H1 (cell line): Measurements from ENCODE around the gene CCDC159. TPM values are rescaled to one million over a fixed set of nuclear protein-coding genes. Genes with fewer than 3 reads are reported as not detected.

Experiments used
- CTCF ChIA-PET: fragments of 300-600 bp; sonication (Branson Sonifier 250); formaldehyde crosslinking; loops from one replicate; lab custom pipeline; 2021; ENCODE audit not compliant: partially characterized antibody; lab: Charles Lee
- POLR2A ChIA-PET: fragments of 300-600 bp; sonication (Branson Sonifier 250); formaldehyde crosslinking; loops from one replicate; lab custom pipeline; 2021; ENCODE audit warnings: inconsistent platforms; ENCODE audit not compliant: partially characterized antibody; lab: Charles Lee
- DNase-seq, 2 experiments: peaks; one replicate each; pipeline versions ENCODE4 v3.0.0 to v3.0.0-alpha.2; 2010 to 2022; ENCODE audit warnings: low spot score in 2 of 2, low read depth in 1 of 2, mixed read lengths in 1 of 2
- FAIRE-seq: peaks from 2 replicates; lab custom pipeline; 2011; peaks lifted over from hg19 to GRCh38; lab: Jason Lieb, UNC
- H2AFZ ChIP-seq: 2 replicates; pipeline ENCODE4 v1.8.1; 2012; ENCODE audit warnings: low read length, inconsistent platforms
- H2AK5ac ChIP-seq: 2 replicates; pipeline ENCODE4 v1.6.1; 2013; ENCODE audit warnings: low read depth, low read length
- H2BK120ac ChIP-seq: replicated peaks from 2 replicates; pipeline ENCODE3; 2013; ENCODE audit warnings: low read depth, low read length, inconsistent platforms
- H2BK12ac ChIP-seq: 2 replicates; pipeline ENCODE4 v1.6.1; 2013; ENCODE audit warnings: low read depth, low read length
- H2BK15ac ChIP-seq: 2 replicates; pipeline ENCODE4 v1.6.1; 2013; ENCODE audit warnings: low read length
- H2BK20ac ChIP-seq: 2 replicates; pipeline ENCODE4 v1.6.1; 2013; ENCODE audit warnings: low read length
- H2BK5ac ChIP-seq: 2 replicates; pipeline ENCODE4 v1.6.1; 2013; ENCODE audit warnings: low read depth, low read length
- H3K14ac ChIP-seq: 2 replicates; pipeline ENCODE4 v1.6.1; 2013; ENCODE audit warnings: inconsistent platforms; ENCODE audit not compliant: insufficient read length
- H3K18ac ChIP-seq: 2 replicates; pipeline ENCODE4 v1.6.1; 2013; ENCODE audit warnings: low read length; ENCODE audit errors: extremely low read depth
- H3K23ac ChIP-seq: 2 replicates; pipeline ENCODE4 v1.6.1; 2013; ENCODE audit warnings: inconsistent platforms; ENCODE audit not compliant: insufficient read length
- H3K23me2 ChIP-seq: 2 replicates; pipeline ENCODE4 v1.6.1; 2013; ENCODE audit warnings: low read depth, low read length
- H3K27ac ChIP-seq: 2 replicates; pipeline ENCODE4 v1.6.1; 2011; ENCODE audit warnings: low read depth, low read length, inconsistent platforms
- H3K27me3 ChIP-seq, 4 experiments: replicated peaks in 1 of 4; 1 replicate in 1 of 4; 2 replicates in 3 of 4; pipeline versions ENCODE4 v1.6.1 to v1.8.1; 2011 to 2013; ENCODE audit warnings: low read length in 3 of 4, mild to moderate bottlenecking in 3 of 4, inconsistent platforms in 2 of 4, mixed read lengths in 2 of 4, moderate library complexity in 1 of 4; ENCODE audit not compliant: control insufficient read depth in 3 of 4, insufficient read depth in 3 of 4; ENCODE audit errors: extremely low read depth in 1 of 4
- H3K36me3 ChIP-seq, 4 experiments: 2 replicates each; pipeline versions ENCODE4 v1.6.1 to v1.8.1; 2011 to 2013; ENCODE audit warnings: mild to moderate bottlenecking in 4 of 4, low read length in 3 of 4, moderate library complexity in 2 of 4, control low read depth in 1 of 4, inconsistent platforms in 1 of 4; ENCODE audit not compliant: insufficient read depth in 4 of 4, control insufficient read depth in 2 of 4
- H3K4ac ChIP-seq: replicated peaks from 2 replicates; pipeline ENCODE3; 2013; ENCODE audit warnings: low read length, low read depth, mixed read lengths, inconsistent platforms; ENCODE audit not compliant: insufficient read length
- H3K4me1 ChIP-seq, 4 experiments: replicated peaks in 1 of 4; 1 replicate in 1 of 4; 2 replicates in 3 of 4; pipeline versions ENCODE4 v1.6.1 to v1.8.1; 2011 to 2013; ENCODE audit warnings: low read length in 3 of 4, inconsistent platforms in 2 of 4, mixed read lengths in 1 of 4; ENCODE audit not compliant: insufficient read depth in 4 of 4, control insufficient read depth in 3 of 4
- H3K4me2 ChIP-seq, 2 experiments: 2 replicates each; pipeline versions ENCODE4 v1.6.1 to v1.8.1; 2011 to 2013; ENCODE audit warnings: low read depth in 2 of 2, low read length in 2 of 2, control low read depth in 1 of 2, inconsistent platforms in 1 of 2, mild to moderate bottlenecking in 1 of 2; ENCODE audit not compliant: insufficient read depth in 1 of 2
- H3K4me3 ChIP-seq, 4 experiments: fragments of 200-600, 300-600 bp in 1 of 4; sonication (generic), shearing (Covaris generic), sonication (Bioruptor Twin) in 1 of 4; 2 replicates each; pipeline versions ENCODE4 v1.5.1 to v1.8.1; 2011 to 2016; ENCODE audit warnings: low read length in 4 of 4, low read depth in 3 of 4, control low read depth in 2 of 4, inconsistent platforms in 2 of 4, mild to moderate bottlenecking in 2 of 4, mixed read lengths in 1 of 4, moderate library complexity in 1 of 4; ENCODE audit not compliant: insufficient read depth in 2 of 4; ENCODE audit errors: extremely low read depth in 1 of 4
- H3K56ac ChIP-seq: replicated peaks from 2 replicates; pipeline ENCODE3; 2013; ENCODE audit warnings: low read depth, mild to moderate bottlenecking, mixed read lengths, low read length, inconsistent platforms; ENCODE audit not compliant: insufficient read length
- H3K79me1 ChIP-seq: 2 replicates; pipeline ENCODE4 v1.6.1; 2013; ENCODE audit warnings: low read depth, low read length, control low read depth
- H3K79me2 ChIP-seq, 2 experiments: 2 replicates each; pipeline versions ENCODE4 v1.6.1 to v1.8.1; 2012 to 2013; ENCODE audit warnings: low read length in 2 of 2, mild to moderate bottlenecking in 2 of 2, inconsistent platforms in 1 of 2; ENCODE audit not compliant: insufficient read depth in 2 of 2, control insufficient read depth in 1 of 2
- H3K9ac ChIP-seq, 4 experiments: replicated peaks in 1 of 4; 1 replicate in 1 of 4; 2 replicates in 3 of 4; pipeline versions ENCODE4 v1.6.1 to v1.8.1; 2011 to 2013; ENCODE audit warnings: low read depth in 3 of 4, low read length in 3 of 4, control low read depth in 2 of 4, mild to moderate bottlenecking in 2 of 4, moderate library complexity in 2 of 4, inconsistent platforms in 1 of 4; ENCODE audit errors: extremely low read depth in 1 of 4
- H3K9me3 ChIP-seq, 2 experiments: 2 replicates each; pipeline versions ENCODE4 v1.6.1 to v1.8.1; 2012 to 2013; ENCODE audit warnings: mild to moderate bottlenecking in 2 of 2, moderate library complexity in 2 of 2, control low read depth in 1 of 2, inconsistent platforms in 1 of 2, low read depth in 1 of 2, low read length in 1 of 2, mixed read lengths in 1 of 2; ENCODE audit not compliant: insufficient read depth in 2 of 2
- H4K20me1 ChIP-seq, 2 experiments: replicated peaks in 1 of 2; 2 replicates each; pipeline versions ENCODE3 to v1.8.1; 2011 to 2013; ENCODE audit warnings: inconsistent platforms in 2 of 2, low read length in 2 of 2, mild to moderate bottlenecking in 1 of 2; ENCODE audit not compliant: insufficient read depth in 2 of 2, control insufficient read depth in 1 of 2
- H4K5ac ChIP-seq: 2 replicates; pipeline ENCODE4 v1.6.1; 2013; ENCODE audit warnings: low read length, low read depth, mixed read lengths, inconsistent platforms; ENCODE audit not compliant: insufficient read length
- H4K8ac ChIP-seq: 2 replicates; pipeline ENCODE4 v1.8.0; 2013; ENCODE audit warnings: mild to moderate bottlenecking, moderate library complexity, low read length, inconsistent platforms; ENCODE audit not compliant: insufficient read depth; ENCODE audit errors: extremely low read depth
- H4K91ac ChIP-seq: replicated peaks from 2 replicates; pipeline ENCODE3; 2013; ENCODE audit warnings: low read length, mixed read lengths, inconsistent platforms; ENCODE audit not compliant: insufficient read length
- BCL11A ChIP-seq, 2 experiments: IDR thresholded peaks; one replicate each; pipeline ENCODE4 v1.6.1; 2011; ENCODE audit warnings: low read depth in 2 of 2, low read length in 2 of 2, mild to moderate bottlenecking in 2 of 2
- GTF2F1 ChIP-seq: IDR thresholded peaks from 2 replicates; pipeline ENCODE4 v1.6.1; 2012; ENCODE audit warnings: low read depth, low read length, improper control_type of control experiment, borderline replicate concordance
- MAFK ChIP-seq: IDR thresholded peaks from 2 replicates; pipeline ENCODE4 v1.6.1; 2012; ENCODE audit warnings: low read depth, mild to moderate bottlenecking, improper control_type of control experiment, low read length
- SIX5 ChIP-seq: IDR thresholded peaks from 2 replicates; pipeline ENCODE4 v1.6.1; 2011; ENCODE audit warnings: mild to moderate bottlenecking, low read depth, low read length
- TBP ChIP-seq: IDR thresholded peaks from 2 replicates; pipeline ENCODE4 v1.6.1; 2011; ENCODE audit warnings: low read depth, low read length, improper control_type of control experiment
- TCF12 ChIP-seq: IDR thresholded peaks from 2 replicates; pipeline ENCODE4 v1.6.1; 2011; ENCODE audit warnings: low read depth, mild to moderate bottlenecking, low read length
- TEAD4 ChIP-seq: IDR thresholded peaks from 2 replicates; pipeline ENCODE4 v1.6.1; 2012; ENCODE audit warnings: low read depth, low read length, inconsistent platforms, mixed read lengths
- WGBS, 2 experiments: shearing (Covaris generic) in 1 of 2; methylation state at CpG; one replicate each; pipeline versions ENCODE4 v1.1.6 to v1.1.7; 2013 to 2015; ENCODE audit warnings: low lambda C conversion rate in 2 of 2, mixed read lengths in 2 of 2, inconsistent platforms in 1 of 2, low coverage in 1 of 2, missing lambda C conversion rate in 1 of 2; ENCODE audit not compliant: insufficient replicate concordance in 2 of 2, insufficient coverage in 1 of 2, insufficient read length in 1 of 2; ENCODE audit errors: extremely low coverage in 1 of 2, missing lambda C conversion rate in 1 of 2; 5-methylcytosine and 5-hydroxymethylcytosine counted together
- polyA plus RNA-seq, 7 experiments: library from polyadenylated mRNA; depleted of rRNA in 3 of 7; stranded (reverse) in 5 of 7; unstranded in 2 of 7; fragments of >200 nt in 5 of 7; fragments of 200-250 nt in 2 of 7; gene quantifications; 1 replicate in 5 of 7; 2 replicates in 1 of 7; 4 replicates in 1 of 7; pipeline versions ENCODE4 v1.2.1 to v1.2.3, GENCODE V29; 2011 to 2013; ENCODE audit warnings: missing spikeins in 2 of 7, mixed read lengths in 2 of 7
- total RNA-seq: library from RNA; stranded (reverse); fragmentation: NEBNext Ultra II Directional; extraction: Animal tissue kit (Norgen Biotek cat#: 25700); gene quantifications from 2 replicates; pipeline ENCODE4 v1.2.1, GENCODE V29; 2021
- TF ChIP-seq, protein P1 (sequence below), 3 experiments: IDR thresholded peaks; 1 replicate in 2 of 3; 2 replicates in 1 of 3; pipeline versions ENCODE4 v1.5.1 to v1.6.1; 2011; ENCODE audit warnings: low read length in 3 of 3, mild to moderate bottlenecking in 3 of 3, inconsistent platforms in 2 of 3, low read depth in 1 of 3, moderate library complexity in 1 of 3; ENCODE audit not compliant: insufficient read depth in 1 of 3; ENCODE audit errors: control extremely low read depth in 1 of 3
- TF ChIP-seq, protein P2 (sequence below): IDR thresholded peaks from 2 replicates; pipeline ENCODE4 v1.6.1; 2011; ENCODE audit warnings: low read length, improper control_type of control experiment

The CCDC159 gene
- total and polyA plus RNA-seq, 2 of the 8 experiments (the other 6 are each of a cell fraction or from before 2014, with no cell fraction given): 4.0 to 5.4 TPM

DNA sequence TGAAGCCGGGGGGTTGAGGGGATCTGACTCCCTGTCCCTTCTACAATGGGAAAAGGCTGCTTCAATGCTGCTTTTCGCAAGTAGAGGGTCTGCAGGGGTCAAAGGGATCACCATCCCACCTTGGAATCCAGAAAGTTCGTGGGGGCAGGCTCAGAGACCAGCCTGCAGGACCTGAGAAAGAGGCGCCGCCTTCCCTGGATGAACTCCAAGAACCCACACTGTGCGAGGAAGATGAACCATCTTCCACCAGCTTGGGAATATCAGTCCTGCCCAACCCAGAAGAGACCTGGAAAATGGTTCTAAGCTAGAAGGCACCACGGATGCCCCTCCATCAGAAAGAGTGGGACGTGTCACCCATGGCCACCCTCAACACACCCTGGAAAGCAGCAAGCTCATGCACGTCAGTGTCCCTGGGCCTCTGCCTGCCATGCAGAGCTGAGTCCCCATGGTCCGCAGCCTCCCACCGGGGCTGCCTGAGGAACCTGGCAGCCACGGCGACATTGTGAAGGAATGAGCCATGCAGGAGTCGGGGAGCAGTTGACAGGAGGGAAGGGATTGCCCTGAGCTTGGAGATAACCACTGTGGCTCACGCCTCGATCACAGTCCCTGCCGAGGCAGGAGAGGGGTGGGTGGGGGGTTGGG lies 21.4 kb upstream of the CCDC159 start:
- no peak overlapping the region for H2BK120ac ChIP-seq
- H4K8ac ChIP-seq: no peak overlapping the region
- H3K79me1 ChIP-seq: no peaks in the 10 kb centered on the region
- no peak overlapping the region for H3K18ac ChIP-seq
- no peaks in the 10 kb centered on the region for H3K9me3 ChIP-seq
- H4K20me1 ChIP-seq: no peaks in the 10 kb centered on the region
- H2BK12ac ChIP-seq: no peak overlapping the region
- no peak overlapping the region for H4K5ac ChIP-seq
- H3K4me2 ChIP-seq: no peak overlapping the region
- no peak overlapping the region for H3K27ac ChIP-seq
- H3K14ac ChIP-seq: no peak overlapping the region
- no peak overlapping the region for H2AFZ ChIP-seq
- ChIA-PET POLR2A (interaction anchor here (0.8 to 1.6 kb wide), 4 partner anchors 12 to 27 kb away, joined by 3 to 5 read pairs (median 4); partner anchors contain the start of gene RAB3D), CTCF (interaction anchor here (0.6 to 1.1 kb wide), 5 partner anchors 10 to 248 kb away, joined by 3 to 4 read pairs (median 3); no protein-coding TSS in a partner anchor)
- no peaks in the 10 kb centered on the region for H3K27me3 ChIP-seq
- FAIRE-seq (no peak), DNase-seq (no peak)
- 88% methylated on average over 17 of the region's 17 CpGs; no CpG with 5 or more reads in 1 of the 2 experiments for WGBS, 2 experiments
- H3K4me1 ChIP-seq: peaks cover 0 to 5% (median 0%) of the 10 kb centered on the region in 4 experiments; a peak in 3 of 7 replicates
- no peak overlapping the region for H3K23ac ChIP-seq
- H3K56ac ChIP-seq: no peak overlapping the region
- H3K79me2 ChIP-seq: no peaks in the 10 kb centered on the region
- no peaks in the 10 kb centered on the region for H3K23me2 ChIP-seq
- H2BK5ac ChIP-seq: no peak overlapping the region
- no peak overlapping the region for H3K4ac ChIP-seq
- H2BK20ac ChIP-seq: no peak overlapping the region
- no peak overlapping the region for H2AK5ac ChIP-seq
- no peak overlapping the region for H4K91ac ChIP-seq
- no peak overlapping the region for H3K9ac ChIP-seq
- H3K36me3 ChIP-seq: no peaks in the 10 kb centered on the region
- H2BK15ac ChIP-seq: no peak overlapping the region
- H3K4me3 ChIP-seq: no peak overlapping the region
- TF ChIP-seq, protein P1, sequence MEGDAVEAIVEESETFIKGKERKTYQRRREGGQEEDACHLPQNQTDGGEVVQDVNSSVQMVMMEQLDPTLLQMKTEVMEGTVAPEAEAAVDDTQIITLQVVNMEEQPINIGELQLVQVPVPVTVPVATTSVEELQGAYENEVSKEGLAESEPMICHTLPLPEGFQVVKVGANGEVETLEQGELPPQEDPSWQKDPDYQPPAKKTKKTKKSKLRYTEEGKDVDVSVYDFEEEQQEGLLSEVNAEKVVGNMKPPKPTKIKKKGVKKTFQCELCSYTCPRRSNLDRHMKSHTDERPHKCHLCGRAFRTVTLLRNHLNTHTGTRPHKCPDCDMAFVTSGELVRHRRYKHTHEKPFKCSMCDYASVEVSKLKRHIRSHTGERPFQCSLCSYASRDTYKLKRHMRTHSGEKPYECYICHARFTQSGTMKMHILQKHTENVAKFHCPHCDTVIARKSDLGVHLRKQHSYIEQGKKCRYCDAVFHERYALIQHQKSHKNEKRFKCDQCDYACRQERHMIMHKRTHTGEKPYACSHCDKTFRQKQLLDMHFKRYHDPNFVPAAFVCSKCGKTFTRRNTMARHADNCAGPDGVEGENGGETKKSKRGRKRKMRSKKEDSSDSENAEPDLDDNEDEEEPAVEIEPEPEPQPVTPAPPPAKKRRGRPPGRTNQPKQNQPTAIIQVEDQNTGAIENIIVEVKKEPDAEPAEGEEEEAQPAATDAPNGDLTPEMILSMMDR (IDR thresholded peaks at IDR 0.05; ENCODE audit: control extremely low read depth in 1 of 3, insufficient read depth in 1 of 3, low read depth in 1 of 3, low read length in 3 of 3): no peak
- TF ChIP-seq TEAD4: no peak
- TF ChIP-seq TBP: no peak
- TF ChIP-seq BCL11A (IDR thresholded peaks at IDR 0.05; ENCODE audit: low read depth in 2 of 2, low read length in 2 of 2): no peak
- no peak for TF ChIP-seq GTF2F1
- TF ChIP-seq, protein P2, sequence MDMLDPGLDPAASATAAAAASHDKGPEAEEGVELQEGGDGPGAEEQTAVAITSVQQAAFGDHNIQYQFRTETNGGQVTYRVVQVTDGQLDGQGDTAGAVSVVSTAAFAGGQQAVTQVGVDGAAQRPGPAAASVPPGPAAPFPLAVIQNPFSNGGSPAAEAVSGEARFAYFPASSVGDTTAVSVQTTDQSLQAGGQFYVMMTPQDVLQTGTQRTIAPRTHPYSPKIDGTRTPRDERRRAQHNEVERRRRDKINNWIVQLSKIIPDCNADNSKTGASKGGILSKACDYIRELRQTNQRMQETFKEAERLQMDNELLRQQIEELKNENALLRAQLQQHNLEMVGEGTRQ: no peak
- no peak for TF ChIP-seq SIX5
- TF ChIP-seq TCF12: no peak
- no peak for TF ChIP-seq MAFK
